ENCODE data around the gene CRYBA1. TPM values are rescaled to one million over a fixed set of nuclear protein-coding genes. Genes with fewer than 3 reads are reported as not detected.
A peak's percentile ranks its signal among the peaks of the same experiment; 100 is the strongest.
"Not testable (repeated sequence)": the region's sequence is repeated elsewhere in the genome, so short reads cannot be mapped to it uniquely, and the experiment has no call there.

CRYBA1 gene
- total RNA-seq, 1 donor = not detected

GRCh38 chr17:29216856-29217255 lies 29.8 kb upstream of the CRYBA1 start:
- DNase-seq (ENCODE audit: low read depth) = no peak
- TF ChIP-seq CTCF (IDR thresholded peaks at IDR 0.05; ENCODE audit: insufficient read depth, low read length) = no peak
- no peak overlapping the region for H3K4me3 ChIP-seq (ENCODE audit: low read depth, low read length)

DNA sequence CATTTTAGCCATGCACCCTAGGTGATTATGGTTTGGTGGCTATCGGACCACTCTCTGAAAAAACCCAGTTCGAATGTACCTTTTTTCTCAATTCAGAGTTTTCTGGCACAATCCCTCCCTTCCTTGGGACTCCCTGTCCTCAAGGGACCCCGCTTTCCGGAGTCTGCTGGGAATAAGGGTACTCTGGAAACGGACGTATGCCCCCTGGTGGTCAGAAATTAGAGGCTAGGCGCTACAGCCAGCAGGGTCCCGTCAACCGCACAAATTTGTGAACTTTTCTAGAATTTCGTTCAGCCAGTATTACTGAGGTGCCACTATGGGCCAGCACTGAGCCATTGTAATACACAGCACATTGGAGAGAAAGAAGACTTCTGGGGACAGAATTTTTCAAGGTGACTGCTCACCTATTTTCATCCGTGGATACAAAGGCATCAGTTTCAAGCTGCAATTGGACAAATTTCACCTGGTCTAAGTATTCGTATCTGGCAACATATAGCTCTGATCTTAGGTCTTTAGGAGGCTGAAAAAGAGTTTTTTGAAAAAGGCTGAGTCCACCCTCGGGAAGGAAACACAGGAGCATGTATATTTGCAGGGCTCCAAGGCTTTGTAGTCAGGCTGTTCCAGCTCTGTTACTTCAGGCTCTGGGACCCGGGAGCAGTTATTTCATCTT lies 27.1 kb upstream of the CRYBA1 start:
- TF ChIP-seq CTCF (IDR thresholded peaks at IDR 0.05; ENCODE audit: insufficient read depth, low read length) = peak; percentile 90
- no peak overlapping the region for H3K4me3 ChIP-seq (ENCODE audit: low read depth, low read length)
- peak; percentile 89 for DNase-seq (ENCODE audit: low read depth)

- DNase-seq (ENCODE audit: low read depth); H3K4me3 ChIP-seq (ENCODE audit: low read depth, low read length): not testable (repeated sequence)
Measured at GRCh38 chr17:29221338-29221737, 25.3 kb upstream of the CRYBA1 start.

GRCh38 chr17:29225396-29225795 lies 21.3 kb upstream of the CRYBA1 start:
- no peak overlapping the region for H3K4me3 ChIP-seq (ENCODE audit: low read depth, low read length)
- DNase-seq (ENCODE audit: low read depth) = no peak
- no peak for TF ChIP-seq CTCF (IDR thresholded peaks at IDR 0.05; ENCODE audit: insufficient read depth, low read length)

- no peak for TF ChIP-seq CTCF (IDR thresholded peaks at IDR 0.05; ENCODE audit: insufficient read depth, low read length)
- H3K4me3 ChIP-seq (ENCODE audit: low read depth, low read length) = no peak overlapping the region
- no peak for DNase-seq (ENCODE audit: low read depth)
Measured at GRCh38 chr17:29233301-29233700, 13.4 kb upstream of the CRYBA1 start.

GRCh38 chr17:29234972-29235371 lies 11.7 kb upstream of the CRYBA1 start:
- H3K4me3 ChIP-seq (ENCODE audit: low read depth, low read length); DNase-seq (ENCODE audit: low read depth): not testable (repeated sequence)

DNA sequence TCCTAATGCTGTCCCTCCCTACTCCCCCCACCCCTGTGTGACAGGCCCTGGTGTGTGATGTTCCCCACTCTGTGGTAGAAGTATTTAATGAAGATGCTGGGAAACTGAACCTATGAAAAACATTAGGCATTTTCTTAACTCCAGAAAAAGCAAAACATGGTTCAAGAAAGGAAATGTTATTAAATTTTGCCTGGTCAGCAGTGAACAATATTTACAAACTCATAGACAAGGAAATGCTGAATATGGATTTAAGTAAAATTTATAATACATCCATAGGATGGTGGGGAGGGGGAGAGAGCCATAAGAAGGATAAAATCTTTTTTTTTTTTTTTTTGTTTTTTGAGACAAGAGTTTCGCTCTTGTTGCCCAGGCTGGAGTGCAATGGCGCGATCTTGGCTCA lies 10.8 kb upstream of the CRYBA1 start:
- no peak for DNase-seq (ENCODE audit: low read depth)
- no peak overlapping the region for H3K4me3 ChIP-seq (ENCODE audit: low read depth, low read length)
- no peak for TF ChIP-seq CTCF (IDR thresholded peaks at IDR 0.05; ENCODE audit: insufficient read depth, low read length)

- H3K4me3 ChIP-seq (ENCODE audit: low read depth, low read length) = no peak overlapping the region
- peak; percentile 90 for DNase-seq (ENCODE audit: low read depth)
- TF ChIP-seq CTCF (IDR thresholded peaks at IDR 0.05; ENCODE audit: insufficient read depth, low read length) = no peak
Measured at GRCh38 chr17:29237476-29238132, 9.1 kb upstream of the CRYBA1 start.

Data from fibroblast of the aortic adventitia (primary cell).